Kidney epithelial cell (primary cell): ENCODE measurements around the gene SEC31B. TPM values are rescaled to one million over a fixed set of nuclear protein-coding genes. Genes with fewer than 3 reads are reported as not detected.

Source experiments
- DNase-seq: peaks from one replicate; pipeline ENCODE4 v3.0.0-alpha.2; 2010; ENCODE audit warnings: low read depth
- H3K27me3 ChIP-seq: 2 replicates; pipeline ENCODE4 v1.6.0; 2011; ENCODE audit warnings: low read length; ENCODE audit not compliant: control insufficient read depth, insufficient read depth
- H3K36me3 ChIP-seq: 2 replicates; pipeline ENCODE4 v1.5.1; 2011; ENCODE audit warnings: low read length; ENCODE audit not compliant: control insufficient read depth, insufficient read depth
- H3K4me3 ChIP-seq: 2 replicates; pipeline ENCODE4 v1.5.1; 2011; ENCODE audit warnings: low read depth, mild to moderate bottlenecking, control low read depth, low read length
- CTCF ChIP-seq: IDR thresholded peaks from 2 replicates; pipeline ENCODE4 v1.5.1; 2011; ENCODE audit warnings: mild to moderate bottlenecking, moderate library complexity, low read length, control low read depth, inconsistent platforms; ENCODE audit not compliant: insufficient read depth, poor library complexity, severe bottlenecking
- total RNA-seq: library from RNA; depleted of rRNA; stranded (reverse); fragments of >200 nt; gene quantifications from 2 replicates; pipeline ENCODE4 v1.2.3, GENCODE V29; 2015

The SEC31B gene, protein sequence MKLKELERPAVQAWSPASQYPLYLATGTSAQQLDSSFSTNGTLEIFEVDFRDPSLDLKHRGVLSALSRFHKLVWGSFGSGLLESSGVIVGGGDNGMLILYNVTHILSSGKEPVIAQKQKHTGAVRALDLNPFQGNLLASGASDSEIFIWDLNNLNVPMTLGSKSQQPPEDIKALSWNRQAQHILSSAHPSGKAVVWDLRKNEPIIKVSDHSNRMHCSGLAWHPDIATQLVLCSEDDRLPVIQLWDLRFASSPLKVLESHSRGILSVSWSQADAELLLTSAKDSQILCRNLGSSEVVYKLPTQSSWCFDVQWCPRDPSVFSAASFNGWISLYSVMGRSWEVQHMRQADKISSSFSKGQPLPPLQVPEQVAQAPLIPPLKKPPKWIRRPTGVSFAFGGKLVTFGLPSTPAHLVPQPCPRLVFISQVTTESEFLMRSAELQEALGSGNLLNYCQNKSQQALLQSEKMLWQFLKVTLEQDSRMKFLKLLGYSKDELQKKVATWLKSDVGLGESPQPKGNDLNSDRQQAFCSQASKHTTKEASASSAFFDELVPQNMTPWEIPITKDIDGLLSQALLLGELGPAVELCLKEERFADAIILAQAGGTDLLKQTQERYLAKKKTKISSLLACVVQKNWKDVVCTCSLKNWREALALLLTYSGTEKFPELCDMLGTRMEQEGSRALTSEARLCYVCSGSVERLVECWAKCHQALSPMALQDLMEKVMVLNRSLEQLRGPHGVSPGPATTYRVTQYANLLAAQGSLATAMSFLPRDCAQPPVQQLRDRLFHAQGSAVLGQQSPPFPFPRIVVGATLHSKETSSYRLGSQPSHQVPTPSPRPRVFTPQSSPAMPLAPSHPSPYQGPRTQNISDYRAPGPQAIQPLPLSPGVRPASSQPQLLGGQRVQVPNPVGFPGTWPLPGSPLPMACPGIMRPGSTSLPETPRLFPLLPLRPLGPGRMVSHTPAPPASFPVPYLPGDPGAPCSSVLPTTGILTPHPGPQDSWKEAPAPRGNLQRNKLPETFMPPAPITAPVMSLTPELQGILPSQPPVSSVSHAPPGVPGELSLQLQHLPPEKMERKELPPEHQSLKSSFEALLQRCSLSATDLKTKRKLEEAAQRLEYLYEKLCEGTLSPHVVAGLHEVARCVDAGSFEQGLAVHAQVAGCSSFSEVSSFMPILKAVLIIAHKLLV
- total RNA-seq = 1.6 and 2.6 TPM in 2 replicates

DNA sequence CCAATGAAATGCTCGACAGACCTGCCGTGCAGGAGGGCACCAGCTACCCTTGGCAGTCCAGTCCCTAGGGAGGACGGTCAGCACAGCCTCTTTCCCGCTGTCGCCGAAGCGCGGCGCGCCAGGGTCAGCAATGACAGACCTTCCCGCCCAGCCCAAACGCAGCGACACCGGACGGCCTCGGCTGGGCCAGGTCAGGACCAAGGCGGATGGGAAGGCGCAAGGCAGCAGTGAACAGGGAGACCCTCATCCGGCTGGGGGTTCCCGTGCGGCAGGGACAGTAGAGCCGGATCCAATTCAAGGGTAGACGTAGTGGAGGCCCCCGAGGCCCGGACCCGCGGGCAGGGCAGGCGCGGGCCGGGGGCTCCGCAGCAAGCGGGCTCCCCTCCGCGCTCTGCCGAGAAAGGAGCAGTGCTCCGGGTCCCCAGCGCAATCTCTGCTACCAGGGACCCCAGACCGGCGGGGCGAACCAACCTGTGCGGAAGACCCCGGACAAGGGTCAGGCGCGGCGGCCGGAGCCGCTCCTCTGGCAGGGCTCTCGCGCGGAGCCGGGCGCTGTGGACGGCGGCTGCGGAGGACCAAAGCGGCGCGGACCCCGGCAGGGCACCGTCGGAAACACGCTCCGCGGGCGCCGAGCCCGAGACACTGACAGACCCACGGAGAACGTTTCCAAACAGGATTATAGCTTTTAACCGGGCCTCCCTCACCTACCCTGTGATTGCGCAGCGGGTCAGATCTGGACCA lies at the start of gene SEC31B:
Gene SEC31B (minus strand): TSS at position 551 of the 741 bp plus-strand sequence. CDS start 2,909 bp downstream, outside the sequence.
- no peaks in the 10 kb centered on the region for H3K36me3 ChIP-seq
- peak; percentile 14 for TF ChIP-seq CTCF
- no peak for DNase-seq
- peak within 1 kb of the TSS; percentile 42 for H3K4me3 ChIP-seq
- H3K27me3 ChIP-seq = peaks cover 3% of the 10 kb centered on the region

GRCh38 chr10:100568912-100569311 lies 49.3 kb upstream of the SEC31B start:
- Histone ChIP-seq H3K36me3 (no peaks in the 10 kb centered on the region), H3K27me3 (peaks cover 48% of the 10 kb centered on the region), H3K4me3 (no peak overlapping the region)
- no peak for DNase-seq
- no peak for TF ChIP-seq CTCF

GRCh38 chr10:100567826-100568225 lies 48.2 kb upstream of the SEC31B start:
- Histone ChIP-seq H3K36me3 (no peaks in the 10 kb centered on the region), H3K4me3 (no peak overlapping the region), H3K27me3 (peaks cover 53% of the 10 kb centered on the region)
- TF ChIP-seq CTCF = no peak
- DNase-seq = no peak

DNA sequence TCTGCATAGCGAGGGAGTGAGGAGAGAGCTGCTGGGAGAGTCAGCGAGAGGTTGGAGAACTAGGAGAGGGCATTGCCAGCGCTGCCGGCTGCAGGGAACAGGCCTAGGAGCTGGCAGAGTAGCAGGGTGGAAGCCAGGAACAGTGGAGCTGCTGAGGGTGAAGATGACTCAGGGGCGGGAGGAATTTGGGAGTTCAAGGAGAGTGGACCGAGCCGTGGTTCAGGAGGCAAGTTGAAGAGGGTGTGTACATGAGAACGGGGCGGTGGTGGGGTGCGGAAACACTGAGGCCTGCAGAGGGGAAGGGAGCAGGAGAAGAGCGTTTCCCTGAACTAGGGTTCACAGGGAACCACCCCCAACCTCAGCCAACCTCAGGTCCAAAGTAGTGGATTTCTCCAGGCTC lies 47.6 kb upstream of the SEC31B start:
- H3K4me3 ChIP-seq = no peak overlapping the region
- DNase-seq = no peak
- peaks cover 59% of the 10 kb centered on the region for H3K27me3 ChIP-seq
- no peaks in the 10 kb centered on the region for H3K36me3 ChIP-seq
- no peak for TF ChIP-seq CTCF

- no peaks in the 10 kb centered on the region for H3K36me3 ChIP-seq
- no peak for TF ChIP-seq CTCF
- no peak overlapping the region for H3K4me3 ChIP-seq
- H3K27me3 ChIP-seq = peaks cover 58% of the 10 kb centered on the region
- DNase-seq = no peak
Observed at GRCh38 chr10:100566561-100566960, 46.9 kb upstream of the SEC31B start.
